ENCODE data around the gene IFIT1.
A peak's percentile ranks its signal among the peaks of the same experiment; 100 is the strongest.

DNA sequence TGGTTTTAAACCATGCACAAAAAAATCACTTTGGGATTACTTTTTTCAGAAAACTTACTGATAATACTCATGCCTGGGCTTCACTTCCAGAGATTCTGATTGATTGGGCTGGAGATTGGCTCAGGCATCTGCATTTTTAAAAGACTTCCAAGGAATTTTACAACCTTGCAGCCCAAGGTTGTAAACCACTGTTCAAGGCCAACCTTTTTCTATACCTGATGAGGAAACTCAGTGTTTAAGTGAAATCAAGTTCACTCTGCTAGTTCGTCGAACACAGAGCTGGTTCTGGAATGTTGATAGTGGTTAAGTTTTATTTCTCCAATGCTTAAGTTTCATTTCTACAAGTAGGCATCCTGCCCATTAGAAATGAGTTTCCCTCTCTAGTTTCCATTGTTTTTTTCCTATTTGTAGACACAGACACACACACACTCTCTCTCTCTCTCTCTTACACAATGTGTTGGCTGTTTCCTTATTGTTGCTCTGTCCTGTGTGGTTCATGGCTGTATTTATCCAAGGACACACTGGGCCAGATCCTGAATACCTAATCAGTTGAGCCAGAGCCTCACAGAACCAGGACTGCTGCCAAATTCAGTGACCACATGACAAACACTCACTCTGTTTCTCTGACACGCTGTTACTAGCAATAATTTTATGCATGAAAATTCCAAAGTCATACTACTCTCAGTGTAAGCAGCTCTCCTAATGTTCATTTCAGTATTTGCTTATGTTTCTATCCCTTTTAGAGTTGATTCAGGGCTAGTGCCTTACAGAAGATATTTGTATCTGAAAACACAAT is 18.3 kb upstream of the IFIT1 start:
- TF ChIP-seq, protein P1, sequence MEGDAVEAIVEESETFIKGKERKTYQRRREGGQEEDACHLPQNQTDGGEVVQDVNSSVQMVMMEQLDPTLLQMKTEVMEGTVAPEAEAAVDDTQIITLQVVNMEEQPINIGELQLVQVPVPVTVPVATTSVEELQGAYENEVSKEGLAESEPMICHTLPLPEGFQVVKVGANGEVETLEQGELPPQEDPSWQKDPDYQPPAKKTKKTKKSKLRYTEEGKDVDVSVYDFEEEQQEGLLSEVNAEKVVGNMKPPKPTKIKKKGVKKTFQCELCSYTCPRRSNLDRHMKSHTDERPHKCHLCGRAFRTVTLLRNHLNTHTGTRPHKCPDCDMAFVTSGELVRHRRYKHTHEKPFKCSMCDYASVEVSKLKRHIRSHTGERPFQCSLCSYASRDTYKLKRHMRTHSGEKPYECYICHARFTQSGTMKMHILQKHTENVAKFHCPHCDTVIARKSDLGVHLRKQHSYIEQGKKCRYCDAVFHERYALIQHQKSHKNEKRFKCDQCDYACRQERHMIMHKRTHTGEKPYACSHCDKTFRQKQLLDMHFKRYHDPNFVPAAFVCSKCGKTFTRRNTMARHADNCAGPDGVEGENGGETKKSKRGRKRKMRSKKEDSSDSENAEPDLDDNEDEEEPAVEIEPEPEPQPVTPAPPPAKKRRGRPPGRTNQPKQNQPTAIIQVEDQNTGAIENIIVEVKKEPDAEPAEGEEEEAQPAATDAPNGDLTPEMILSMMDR (IDR thresholded peaks at IDR 0.05), result no peak
- TF ChIP-seq POLR2AphosphoS5 (IDR thresholded peaks at IDR 0.05), result peak; percentile 19 to 84 (median 65)

Data from suprapubic skin (tissue), 3 donors.